Cardiac muscle cell (in vitro differentiated cells and primary cell): ENCODE measurements around the gene ASPSCR1. TPM values are rescaled to one million over a fixed set of nuclear protein-coding genes. Genes with fewer than 3 reads are reported as not detected.

ENCODE experiments used
- DNase-seq, 2 donors: peaks; one replicate each; pipeline versions ENCODE4 v3.0.0 to v3.0.0-alpha.2; 2010 to 2017; ENCODE audit warnings: low read depth in 1 of 2, low spot score in 1 of 2
- H3K27ac ChIP-seq: fragments of 200-600 bp; sonication (generic); 2 replicates; pipeline ENCODE4 v1.5.1; 2016
- H3K27me3 ChIP-seq: fragments of 200-600 bp; sonication (generic); 2 replicates; pipeline ENCODE4 v1.6.0; 2016; ENCODE audit warnings: control low read depth
- H3K36me3 ChIP-seq: fragments of 200-600 bp; sonication (generic); 2 replicates; pipeline ENCODE4 v1.5.1; 2016; ENCODE audit warnings: control low read depth
- H3K4me1 ChIP-seq: fragments of 200-600 bp; sonication (generic); 2 replicates; pipeline ENCODE4 v1.8.1; 2017; ENCODE audit warnings: low read depth, mild to moderate bottlenecking, mixed run types
- H3K4me3 ChIP-seq: fragments of 200-600 bp; sonication (generic); 2 replicates; pipeline ENCODE4 v1.5.1; 2016; ENCODE audit warnings: mild to moderate bottlenecking
- H3K9me3 ChIP-seq: fragments of 200-600 bp; sonication (generic); 2 replicates; pipeline ENCODE4 v1.5.1; 2017; ENCODE audit warnings: low read depth, mild to moderate bottlenecking, control low read depth
- CTCF ChIP-seq: IDR thresholded peaks from 2 replicates; pipeline ENCODE4 v1.5.1; 2012; ENCODE audit warnings: low read depth, mild to moderate bottlenecking, low read length
- polyA plus RNA-seq: library from polyadenylated mRNA; unstranded; fragments of >200 nt; fragmentation: Nextera tagmentation; extraction: Ambion mirVana; gene quantifications from 2 replicates; pipeline ENCODE4 v1.2.1, GENCODE V29; 2016
- total RNA-seq: library from RNA; depleted of rRNA; stranded (reverse); fragments of >200 nt; gene quantifications from 2 replicates; pipeline ENCODE4 v1.2.3, GENCODE V29; 2016

The ASPSCR1 gene
- total and polyA plus RNA-seq, 2 experiments from 2014 or later = 48.5 to 74.0 TPM

- DNase-seq = no peak
- H3K4me1 ChIP-seq = no peaks in the 10 kb centered on the region
- no peaks in the 10 kb centered on the region for H3K27me3 ChIP-seq
- H3K27ac ChIP-seq = peak overlapping the region; percentile 32
- no peaks in the 10 kb centered on the region for H3K9me3 ChIP-seq
- no peaks in the 10 kb centered on the region for H3K36me3 ChIP-seq
- TF ChIP-seq CTCF = no peak
- no peak overlapping the region for H3K4me3 ChIP-seq
Measured at GRCh38 chr17:82045936-82046484, 68.6 kb downstream of the ASPSCR1 start.

- DNase-seq = no peak
- Histone ChIP-seq H3K4me3 (no peak overlapping the region), H3K27me3 (no peaks in the 10 kb centered on the region), H3K36me3 (no peaks in the 10 kb centered on the region), H3K27ac (peak overlapping the region; percentile 32), H3K4me1 (no peaks in the 10 kb centered on the region), H3K9me3 (no peaks in the 10 kb centered on the region)
- TF ChIP-seq CTCF = no peak
Measured at GRCh38 chr17:82046903-82047302, 69.5 kb downstream of the ASPSCR1 start.

GRCh38 chr17:82047379-82047778, 70.0 kb downstream of the ASPSCR1 start:
- DNase-seq = no peak
- no peaks in the 10 kb centered on the region for H3K27me3 ChIP-seq
- TF ChIP-seq CTCF = no peak

GRCh38 chr17:82047914-82048570, 70.6 kb downstream of the ASPSCR1 start:
- H3K27me3 ChIP-seq = no peaks in the 10 kb centered on the region
- no peak for TF ChIP-seq CTCF

More at GRCh38 chr17:82047379-82047778, 70.0 kb downstream of the ASPSCR1 start:
- H3K4me1 ChIP-seq = no peaks in the 10 kb centered on the region
- H3K36me3 ChIP-seq = no peaks in the 10 kb centered on the region
- no peak overlapping the region for H3K4me3 ChIP-seq
- H3K9me3 ChIP-seq = no peaks in the 10 kb centered on the region
- H3K27ac ChIP-seq = no peak overlapping the region

GRCh38 chr17:82048571-82048971, 71.1 kb downstream of the ASPSCR1 start:
- Histone ChIP-seq H3K4me3 (no peak overlapping the region), H3K27ac (no peak overlapping the region), H3K27me3 (no peaks in the 10 kb centered on the region), H3K4me1 (peaks cover 4% of the 10 kb centered on the region), H3K9me3 (no peaks in the 10 kb centered on the region), H3K36me3 (no peaks in the 10 kb centered on the region)
- DNase-seq = no peak
- no peak for TF ChIP-seq CTCF

More at GRCh38 chr17:82047914-82048570, 70.6 kb downstream of the ASPSCR1 start:
- Histone ChIP-seq H3K4me1 (peaks cover 4% of the 10 kb centered on the region), H3K36me3 (no peaks in the 10 kb centered on the region), H3K4me3 (no peak overlapping the region), H3K27ac (no peak overlapping the region), H3K9me3 (no peaks in the 10 kb centered on the region)
- DNase-seq = no peak
